GM21619 (cell line): Measurements from ENCODE around the gene NDUFS6.
A peak's percentile ranks its signal among the peaks of the same experiment; 100 is the strongest.
"Not testable (repeated sequence)": the region's sequence is repeated elsewhere in the genome, so short reads cannot be mapped to it uniquely, and the experiment has no call there.

Source experiments
- ATAC-seq: cut with Tn5 transposase; IDR thresholded peaks from one replicate; pipeline ENCODE4 v1.9.1; 2021; ENCODE audit not compliant: unreplicated experiment

The NDUFS6 gene

GRCh38 chr5:1814183-1815020 is 13.2 kb downstream of the NDUFS6 start:
- no peak for ATAC-seq

DNA sequence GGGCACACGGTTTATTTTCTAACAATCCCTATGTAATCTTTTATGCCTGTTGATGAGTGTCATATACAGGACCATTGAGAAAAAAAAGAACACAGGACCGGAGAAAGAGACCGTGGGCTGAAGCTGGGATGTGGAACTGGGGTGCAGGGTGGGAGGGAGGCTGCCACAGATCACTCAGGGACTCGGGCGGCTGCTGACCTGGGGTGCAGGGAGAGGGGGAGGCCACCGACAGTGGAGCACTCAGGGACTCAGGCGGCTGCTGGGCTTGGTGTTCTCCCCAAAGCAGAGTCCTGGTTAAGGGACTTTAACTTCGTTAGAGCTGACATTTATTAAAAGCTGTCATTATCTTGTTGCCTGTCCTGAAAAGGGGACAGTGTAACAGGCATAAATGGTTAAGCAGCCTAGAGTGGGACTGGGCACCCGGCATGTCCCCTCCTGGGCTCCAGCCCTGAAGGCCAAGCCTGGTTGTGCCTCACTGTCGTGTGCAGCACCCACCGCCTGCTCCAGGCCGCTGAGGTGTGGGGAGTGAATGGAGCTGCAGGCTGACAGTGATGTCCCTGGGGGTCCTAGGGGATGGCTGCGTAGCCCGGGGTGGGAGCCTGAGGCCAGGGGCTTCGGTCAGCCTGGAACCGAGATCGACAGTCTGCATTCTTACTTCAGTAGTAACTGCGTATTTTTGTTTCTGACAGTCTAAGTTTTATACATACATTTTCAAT is 14.0 kb downstream of the NDUFS6 start:
- ATAC-seq = no peak

- ATAC-seq = no peak
Observed at GRCh38 chr5:1815881-1816292, 14.7 kb downstream of the NDUFS6 start.

GRCh38 chr5:1816495-1817089 is 15.4 kb downstream of the NDUFS6 start:
- ATAC-seq = not testable (repeated sequence)

- ATAC-seq = no peak
Observed at GRCh38 chr5:1817261-1818043, 16.2 kb downstream of the NDUFS6 start.

DNA sequence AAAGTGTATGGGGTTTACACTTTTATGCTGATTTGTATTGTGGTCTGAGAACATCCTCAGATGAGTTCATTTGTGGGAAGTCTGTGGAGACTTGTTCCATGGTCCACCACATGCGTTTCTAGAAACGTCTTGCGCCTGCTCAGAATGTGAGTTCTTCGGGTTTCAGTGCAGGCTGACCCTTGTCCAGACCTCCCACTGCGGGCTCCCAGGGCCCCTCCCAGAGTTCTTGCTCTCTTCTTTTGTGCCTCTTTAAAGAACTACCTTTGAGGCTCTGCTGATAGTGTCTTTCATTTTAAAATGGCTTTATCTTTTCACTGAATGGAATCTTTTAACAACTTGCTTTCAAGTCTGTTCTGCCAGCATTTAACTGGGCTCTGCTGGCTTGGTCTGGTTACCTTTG is 17.6 kb downstream of the NDUFS6 start:
- ATAC-seq = no peak

DNA sequence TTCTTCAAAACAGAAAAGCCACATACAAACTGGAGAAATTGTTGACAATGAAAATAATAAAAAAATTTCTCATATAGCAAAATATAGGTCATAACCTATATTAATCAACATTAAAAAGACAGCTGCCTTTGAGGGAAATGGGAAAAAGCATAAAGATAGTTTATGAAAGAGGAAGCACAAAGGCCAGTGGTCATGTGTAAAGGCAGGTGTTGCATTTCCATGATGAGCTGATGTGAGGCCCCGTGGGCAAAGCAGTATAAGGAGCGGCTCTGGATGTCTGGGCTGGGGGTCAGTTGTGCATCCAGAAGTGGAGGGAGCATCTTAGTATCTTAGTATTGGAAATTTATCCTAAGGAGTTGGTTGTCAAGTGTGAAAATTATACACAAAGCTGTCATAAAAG is 18.3 kb downstream of the NDUFS6 start:
- no peak for ATAC-seq

DNA sequence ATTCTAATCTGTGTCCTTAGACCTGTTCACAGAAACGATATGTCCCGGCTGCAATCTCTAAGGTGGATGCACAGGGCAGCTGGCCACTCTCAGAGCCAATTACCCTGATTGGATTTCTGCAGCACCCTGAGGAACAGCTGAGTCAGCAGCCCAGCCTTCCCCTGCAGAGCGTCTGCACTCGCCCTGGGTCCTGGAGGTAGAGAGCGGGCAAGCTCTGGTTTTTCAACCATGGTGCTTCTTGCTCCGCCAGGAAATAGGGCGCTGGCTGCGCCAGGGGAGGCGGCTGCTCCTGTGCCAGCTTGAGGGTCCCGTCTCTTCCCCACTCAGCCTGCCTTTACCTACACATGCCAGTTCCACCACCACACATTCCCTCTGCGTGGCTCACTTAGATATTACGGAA is 19.2 kb downstream of the NDUFS6 start:
- ATAC-seq = no peak

GRCh38 chr5:1820926-1821325 is 19.7 kb downstream of the NDUFS6 start:
- no peak for ATAC-seq

DNA sequence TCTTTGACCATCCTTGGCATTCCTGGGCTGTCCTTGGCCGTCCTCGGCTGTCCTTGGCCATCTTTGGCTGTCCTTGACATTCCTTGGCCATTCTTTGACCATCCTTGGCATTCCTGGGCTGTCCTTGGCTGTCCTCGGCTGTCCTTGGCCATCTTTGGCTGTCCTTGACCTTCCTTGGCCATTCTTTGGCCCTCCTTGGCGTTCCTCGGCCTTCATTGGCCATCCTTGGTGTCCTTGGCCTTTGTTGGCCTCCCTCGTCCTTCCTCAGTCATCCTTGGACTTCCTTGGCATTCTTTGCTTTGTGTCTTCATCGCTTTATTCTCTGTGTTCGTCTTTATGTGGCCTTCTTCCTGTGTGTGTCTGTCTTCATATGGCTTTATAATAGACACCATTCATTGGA is 20.7 kb downstream of the NDUFS6 start:
- no peak for ATAC-seq

DNA sequence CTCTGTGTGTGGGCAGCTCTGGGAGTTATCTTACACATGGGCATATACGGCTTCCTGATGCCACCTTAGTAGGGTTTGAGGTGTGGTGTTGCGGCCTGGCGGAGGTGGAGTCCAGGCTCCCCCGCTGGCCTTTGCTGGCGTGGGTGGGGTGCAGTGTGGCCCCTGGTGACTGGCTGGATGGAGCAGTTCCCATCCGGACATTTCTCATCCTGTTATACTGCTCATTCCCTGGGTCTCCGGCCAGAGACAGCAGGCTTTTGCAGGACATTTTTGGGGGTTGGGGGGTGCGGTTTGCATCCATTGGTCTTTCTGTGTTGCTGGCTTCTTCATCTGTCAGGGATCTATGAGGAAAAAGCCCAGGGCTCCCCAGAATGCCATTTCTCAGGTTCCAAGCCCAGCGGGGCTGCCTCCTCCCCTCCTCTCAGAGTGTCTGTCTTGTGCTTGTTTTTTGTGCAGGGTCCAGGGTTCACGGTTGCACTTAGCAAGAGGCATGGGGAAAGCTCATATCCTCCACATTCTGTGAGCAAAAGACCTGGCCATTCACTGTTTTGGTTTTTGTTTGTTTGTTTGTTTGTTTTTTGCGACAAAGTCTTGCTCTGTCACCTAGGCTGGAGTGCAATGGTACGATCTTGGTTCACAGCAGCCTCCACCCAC is 22.3 kb downstream of the NDUFS6 start:
- no peak for ATAC-seq

- ATAC-seq = no peak
Observed at GRCh38 chr5:1824109-1824821, 23.1 kb downstream of the NDUFS6 start.

GRCh38 chr5:1824903-1825841 is 24.0 kb downstream of the NDUFS6 start:
- no peak for ATAC-seq

DNA sequence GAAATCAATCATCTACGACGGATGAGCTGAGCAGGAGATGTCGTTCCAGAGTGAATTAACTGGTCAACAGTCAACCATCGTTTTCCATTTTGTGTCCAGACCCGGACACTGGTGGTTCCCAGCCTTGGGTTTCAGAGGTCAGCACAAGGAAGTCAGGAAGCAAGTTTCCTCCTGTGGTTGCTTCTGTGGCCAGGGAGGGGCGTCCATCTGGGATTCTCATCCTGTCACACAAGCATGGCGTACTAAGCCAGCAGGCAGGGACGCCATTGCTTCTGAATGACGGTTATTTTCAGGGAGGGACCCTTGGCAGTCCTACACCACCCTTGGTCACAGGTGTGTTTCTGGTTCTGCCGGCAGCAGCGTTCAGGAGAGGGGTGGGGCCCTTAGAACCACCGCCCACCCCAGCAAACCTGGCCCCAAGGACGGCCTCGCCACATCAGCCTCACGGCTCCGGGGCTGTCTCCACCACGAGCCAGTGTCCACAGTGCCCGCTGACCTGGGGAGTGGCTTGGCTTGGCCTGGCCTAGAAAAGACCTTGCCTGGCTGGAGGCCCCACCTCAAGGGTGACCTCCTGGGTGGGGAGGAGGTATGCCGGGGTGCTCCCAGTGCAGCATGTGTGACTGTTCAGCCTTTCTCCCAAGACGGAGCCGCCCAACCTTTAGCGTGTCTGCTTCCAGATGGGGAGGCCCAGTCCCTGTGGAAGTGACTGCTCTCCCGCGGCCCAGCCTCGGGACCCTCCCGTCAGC is 25.2 kb downstream of the NDUFS6 start:
- ATAC-seq = no peak

DNA sequence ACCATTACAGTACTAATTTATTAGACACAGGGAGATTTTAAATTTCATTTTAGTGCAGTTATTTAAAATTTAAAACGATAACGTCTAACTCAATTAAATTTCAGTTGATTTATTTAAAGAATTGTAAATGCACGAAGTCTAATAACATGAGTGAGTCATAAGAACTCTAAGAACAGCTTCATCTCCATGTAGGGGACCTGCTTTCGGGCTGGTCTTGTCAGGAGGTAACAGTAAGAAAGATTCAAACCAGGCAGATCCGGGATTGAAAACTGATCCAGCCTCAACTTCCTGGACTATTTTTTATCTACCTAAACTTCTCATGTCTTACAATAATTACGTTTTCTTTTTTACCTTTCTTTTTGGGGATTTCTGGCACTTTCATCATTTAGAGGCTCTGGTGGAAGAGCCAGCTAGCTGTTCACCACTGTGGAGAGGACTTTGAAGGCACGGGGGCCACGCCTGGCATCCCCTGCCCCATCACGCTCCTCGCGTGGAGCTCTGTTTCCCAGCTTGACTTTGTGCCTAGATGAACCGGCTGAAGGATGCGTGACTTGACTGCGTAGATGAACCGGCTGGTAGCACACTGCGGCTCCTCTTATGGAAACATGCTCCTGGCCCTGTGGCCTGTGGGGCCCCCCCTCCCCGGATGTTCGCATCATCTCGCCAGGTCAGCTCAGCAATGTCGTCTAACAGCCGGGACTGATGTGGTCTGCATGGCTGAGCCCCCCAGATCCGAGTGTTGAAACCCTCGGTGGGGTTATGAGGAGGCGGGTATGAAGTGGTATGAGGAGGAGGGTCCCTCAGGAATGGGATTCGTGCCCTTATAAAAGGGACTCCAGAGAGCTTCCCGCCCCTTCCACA is 26.0 kb downstream of the NDUFS6 start:
- ATAC-seq = no peak

DNA sequence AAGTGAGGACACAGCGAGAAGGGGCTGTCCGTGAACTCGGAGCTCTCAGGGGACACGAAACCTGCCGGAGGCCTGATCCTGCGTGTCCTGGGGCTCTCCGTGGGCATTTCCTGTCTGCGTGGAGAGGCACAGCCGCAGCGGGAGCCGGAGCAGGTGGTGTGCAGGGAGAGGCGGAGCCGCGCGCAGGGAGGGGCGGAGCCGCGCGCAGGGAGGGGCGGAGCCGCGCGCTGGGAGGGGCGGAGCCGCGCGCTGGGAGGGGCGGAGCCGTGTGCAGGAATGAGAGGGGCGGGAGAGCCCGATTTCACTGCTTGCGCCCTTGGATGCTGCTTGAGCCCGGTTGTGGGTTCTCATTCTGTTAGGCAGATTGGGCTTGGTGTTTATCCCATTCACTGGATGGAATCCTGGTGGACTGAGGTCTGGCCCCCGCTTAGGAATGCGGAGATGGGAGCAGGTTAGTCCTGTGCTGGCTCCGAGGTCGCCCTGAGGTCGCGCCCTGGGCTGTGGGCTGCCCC is 26.7 kb downstream of the NDUFS6 start:
- ATAC-seq = peak; percentile 69

- no peak for ATAC-seq
Observed at GRCh38 chr5:1830571-1831228, 29.5 kb downstream of the NDUFS6 start.
